SU-DHL-6 (cell line): ENCODE data around the gene DTNA.

Source experiments
- CTCF ChIP-seq: fragments of 200-600 bp; sonication (generic); IDR thresholded peaks from one replicate; pipeline ENCODE4 v1.5.1; 2017; ENCODE audit warnings: antibody characterized with exemption, mild to moderate bottlenecking, low read length, moderate library complexity; ENCODE audit not compliant: insufficient read depth, poor library complexity, severe bottlenecking
- EZH2phosphoT487 ChIP-seq: fragments of 200-600 bp; sonication (generic), shearing (Covaris generic); conservative IDR thresholded peaks from 2 replicates; pipeline ENCODE4 v1.6.1; 2018; ENCODE audit warnings: mild to moderate bottlenecking, antibody characterized with exemption, low read length, moderate library complexity, mixed read lengths

GRCh38 chr18:34837769-34838272 is 127.7 kb downstream of the DTNA start:
- no peak for TF ChIP-seq CTCF
- no peak for TF ChIP-seq EZH2phosphoT487
